ENCODE results near the gene SATB2.

DNA sequence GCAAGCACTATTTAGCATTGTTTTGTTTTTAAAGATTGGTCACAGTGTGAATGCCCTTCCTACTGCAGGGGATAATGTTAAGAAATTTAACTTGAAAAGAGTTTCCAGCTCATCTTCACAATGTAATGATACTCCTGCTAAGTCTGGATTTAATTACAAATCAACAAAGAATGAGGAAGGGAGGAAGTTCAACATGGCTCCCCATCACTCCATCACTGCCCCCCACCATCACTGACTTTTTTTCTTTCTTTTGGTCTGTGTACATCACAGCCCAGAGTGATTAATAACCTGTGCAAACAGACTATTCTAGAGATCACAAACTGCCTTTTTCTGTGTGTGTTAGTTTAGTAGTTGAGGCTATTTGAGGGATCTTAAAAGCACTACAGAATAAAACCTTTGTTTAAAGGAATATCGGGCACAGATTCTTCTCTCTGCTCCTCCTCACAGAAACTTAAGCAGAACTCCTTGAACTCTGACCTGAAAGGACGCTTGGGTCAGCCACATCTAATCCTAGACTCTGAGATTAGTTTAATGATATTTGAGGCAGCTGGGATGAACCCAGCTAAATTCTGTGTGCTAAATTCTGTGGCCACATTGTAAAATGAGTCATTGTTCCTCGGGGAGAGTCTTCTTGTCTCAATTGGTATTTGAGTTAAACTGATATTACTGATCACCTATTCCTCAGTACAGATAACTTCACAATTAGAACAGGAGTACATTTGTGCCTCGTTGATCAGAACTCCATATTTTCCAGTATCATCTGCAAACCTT lies 47.8 kb downstream of the SATB2 start:
- TF ChIP-seq, protein P1, sequence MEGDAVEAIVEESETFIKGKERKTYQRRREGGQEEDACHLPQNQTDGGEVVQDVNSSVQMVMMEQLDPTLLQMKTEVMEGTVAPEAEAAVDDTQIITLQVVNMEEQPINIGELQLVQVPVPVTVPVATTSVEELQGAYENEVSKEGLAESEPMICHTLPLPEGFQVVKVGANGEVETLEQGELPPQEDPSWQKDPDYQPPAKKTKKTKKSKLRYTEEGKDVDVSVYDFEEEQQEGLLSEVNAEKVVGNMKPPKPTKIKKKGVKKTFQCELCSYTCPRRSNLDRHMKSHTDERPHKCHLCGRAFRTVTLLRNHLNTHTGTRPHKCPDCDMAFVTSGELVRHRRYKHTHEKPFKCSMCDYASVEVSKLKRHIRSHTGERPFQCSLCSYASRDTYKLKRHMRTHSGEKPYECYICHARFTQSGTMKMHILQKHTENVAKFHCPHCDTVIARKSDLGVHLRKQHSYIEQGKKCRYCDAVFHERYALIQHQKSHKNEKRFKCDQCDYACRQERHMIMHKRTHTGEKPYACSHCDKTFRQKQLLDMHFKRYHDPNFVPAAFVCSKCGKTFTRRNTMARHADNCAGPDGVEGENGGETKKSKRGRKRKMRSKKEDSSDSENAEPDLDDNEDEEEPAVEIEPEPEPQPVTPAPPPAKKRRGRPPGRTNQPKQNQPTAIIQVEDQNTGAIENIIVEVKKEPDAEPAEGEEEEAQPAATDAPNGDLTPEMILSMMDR (conservative IDR thresholded peaks at IDR 0.05) = no peak
- no peak for TF ChIP-seq EZH2 (IDR thresholded peaks at IDR 0.05; ENCODE audit: low read depth)
